ENCODE results near the gene ZXDC.

DNA sequence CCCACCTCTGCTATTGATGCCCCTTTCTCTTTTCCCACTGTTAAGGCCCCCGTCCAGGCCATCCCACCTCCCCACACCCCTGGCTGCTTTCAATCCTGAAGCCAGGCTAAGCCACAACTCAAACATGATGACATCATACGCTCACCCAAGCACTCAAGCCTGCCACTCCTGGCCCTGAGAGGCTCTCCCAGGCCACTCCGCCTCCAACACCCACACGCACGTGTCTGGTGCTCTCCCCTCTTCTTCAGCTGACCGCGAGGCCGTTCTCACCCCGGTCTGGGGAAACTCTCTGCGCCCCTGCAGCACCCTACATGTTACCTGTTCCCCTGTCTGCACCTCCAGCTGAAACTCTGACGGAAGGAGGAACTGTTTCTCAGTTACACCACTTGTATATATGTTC, 6.2 kb downstream of the ZXDC start:
- TF ChIP-seq, protein P1, sequence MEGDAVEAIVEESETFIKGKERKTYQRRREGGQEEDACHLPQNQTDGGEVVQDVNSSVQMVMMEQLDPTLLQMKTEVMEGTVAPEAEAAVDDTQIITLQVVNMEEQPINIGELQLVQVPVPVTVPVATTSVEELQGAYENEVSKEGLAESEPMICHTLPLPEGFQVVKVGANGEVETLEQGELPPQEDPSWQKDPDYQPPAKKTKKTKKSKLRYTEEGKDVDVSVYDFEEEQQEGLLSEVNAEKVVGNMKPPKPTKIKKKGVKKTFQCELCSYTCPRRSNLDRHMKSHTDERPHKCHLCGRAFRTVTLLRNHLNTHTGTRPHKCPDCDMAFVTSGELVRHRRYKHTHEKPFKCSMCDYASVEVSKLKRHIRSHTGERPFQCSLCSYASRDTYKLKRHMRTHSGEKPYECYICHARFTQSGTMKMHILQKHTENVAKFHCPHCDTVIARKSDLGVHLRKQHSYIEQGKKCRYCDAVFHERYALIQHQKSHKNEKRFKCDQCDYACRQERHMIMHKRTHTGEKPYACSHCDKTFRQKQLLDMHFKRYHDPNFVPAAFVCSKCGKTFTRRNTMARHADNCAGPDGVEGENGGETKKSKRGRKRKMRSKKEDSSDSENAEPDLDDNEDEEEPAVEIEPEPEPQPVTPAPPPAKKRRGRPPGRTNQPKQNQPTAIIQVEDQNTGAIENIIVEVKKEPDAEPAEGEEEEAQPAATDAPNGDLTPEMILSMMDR (IDR thresholded peaks at IDR 0.05): no peak
- TF ChIP-seq POLR2AphosphoS5 (IDR thresholded peaks at IDR 0.05): no peak
